DMS53 treated with DMSO at 0.1 percent for 48 hours (cell line): Measurements from ENCODE around the gene ZNF689.
"Not testable (repeated sequence)": the region's sequence is repeated elsewhere in the genome, so short reads cannot be mapped to it uniquely, and the experiment has no call there.

Source experiments
- DNase-seq: peaks from one replicate; lab custom pipeline; 2025; ENCODE audit not compliant: unreplicated experiment; lab: John Stamatoyannopoulos, UW

Gene ZNF689

GRCh38 chr16:30601966-30602365, 8.2 kb downstream of the ZNF689 start:
- no peak for DNase-seq

GRCh38 chr16:30600929-30601328, 9.3 kb downstream of the ZNF689 start:
- DNase-seq: no peak

GRCh38 chr16:30600215-30600614, 10.0 kb downstream of the ZNF689 start:
- no peak for DNase-seq

- no peak for DNase-seq
These were observed 17.3 kb downstream of the ZNF689 start for GRCh38 chr16:30592871-30593270.

- DNase-seq: not testable (repeated sequence)
These were observed 19.3 kb downstream of the ZNF689 start for GRCh38 chr16:30590869-30591268.

GRCh38 chr16:30589582-30589981, 20.6 kb downstream of the ZNF689 start:
- DNase-seq: not testable (repeated sequence)

- no peak for DNase-seq
These were observed 21.5 kb downstream of the ZNF689 start for GRCh38 chr16:30588651-30589050.

- DNase-seq: peak; percentile 90
These were observed 24.6 kb downstream of the ZNF689 start, which contains the start of gene ZNF785 for GRCh38 chr16:30585400-30586191. ZNF785 (minus strand) TSS chr16:30585697; CDS start chr16:30585611, 86 bp downstream.

- DNase-seq: no peak
These were observed 25.2 kb downstream of the ZNF689 start for GRCh38 chr16:30585022-30585399.

GRCh38 chr16:30582611-30583340, 27.4 kb downstream of the ZNF689 start:
- DNase-seq: no peak

GRCh38 chr16:30581457-30581856, 28.7 kb downstream of the ZNF689 start:
- no peak for DNase-seq

GRCh38 chr16:30574678-30575077, 35.5 kb downstream of the ZNF689 start:
- no peak for DNase-seq

- peak; percentile 84 for DNase-seq
These were observed 38.5 kb downstream of the ZNF689 start, which contains the start of gene ZNF688 for GRCh38 chr16:30571445-30572322. ZNF688 (minus strand) TSS chr16:30571714; CDS start chr16:30571629, 85 bp downstream.

GRCh38 chr16:30570636-30571444, 39.3 kb downstream of the ZNF689 start:
- DNase-seq: peak; percentile 21

- no peak for DNase-seq
These were observed 40.2 kb downstream of the ZNF689 start for GRCh38 chr16:30569746-30570635.

GRCh38 chr16:30569281-30569680, 40.9 kb downstream of the ZNF689 start:
- DNase-seq: no peak

GRCh38 chr16:30567991-30568638, 42.1 kb downstream of the ZNF689 start:
- no peak for DNase-seq

GRCh38 chr16:30567160-30567990, 42.8 kb downstream of the ZNF689 start:
- no peak for DNase-seq
